MCF 10A (cell line): Measurements from ENCODE around the gene CCDC142. TPM values are rescaled to one million over a fixed set of nuclear protein-coding genes. Genes with fewer than 3 reads are reported as not detected.
A peak's percentile ranks its signal among the peaks of the same experiment; 100 is the strongest.

Experiments used
- BruUV-seq: library from RNA; stranded (reverse); fragments of 400-500 nt; replicated peaks from 2 replicates; lab custom pipeline; 2021; lab: Mats Ljungman, UMichigan
- CTCF ChIA-PET: fragments of 300-600 bp; sonication (Branson Sonifier 250); formaldehyde crosslinking; extraction: SDS; loops from one replicate; lab custom pipeline; 2021; ENCODE audit warnings: antibody characterized with exemption, inconsistent platforms; lab: Yijun Ruan, JAX
- POLR2A ChIA-PET: fragments of 300-600, 350-650 bp; sonication (Branson Sonifier 250); formaldehyde crosslinking; extraction: SDS; loops from one replicate; lab custom pipeline; 2020; ENCODE audit warnings: antibody characterized with exemption, inconsistent platforms; lab: Yijun Ruan, JAX
- DNase-seq: peaks from one replicate; pipeline ENCODE4 v3.0.0-alpha.2; 2018; ENCODE audit not compliant: unreplicated experiment
- H3K27ac Mint-ChIP-seq: one replicate; pipeline ENCODE4 v1.8.0; 2022; ENCODE audit warnings: mild to moderate bottlenecking, low read depth, mixed read lengths; ENCODE audit not compliant: unreplicated experiment
- H3K27me3 Mint-ChIP-seq: one replicate; pipeline ENCODE4 v1.8.0; 2022; ENCODE audit warnings: mixed read lengths; ENCODE audit not compliant: insufficient read depth, unreplicated experiment
- H3K36me3 Mint-ChIP-seq: one replicate; pipeline ENCODE4 v1.8.0; 2022; ENCODE audit warnings: mild to moderate bottlenecking, moderate library complexity, mixed read lengths; ENCODE audit not compliant: insufficient read depth, unreplicated experiment
- H3K4me1 Mint-ChIP-seq: one replicate; pipeline ENCODE4 v1.8.0; 2022; ENCODE audit warnings: mixed read lengths; ENCODE audit not compliant: insufficient read depth, unreplicated experiment
- H3K4me3 Mint-ChIP-seq: one replicate; pipeline ENCODE4 v1.8.0; 2022; ENCODE audit warnings: mild to moderate bottlenecking, moderate library complexity, mixed read lengths; ENCODE audit not compliant: unreplicated experiment
- H3K9me3 Mint-ChIP-seq: one replicate; pipeline ENCODE4 v1.8.0; 2022; ENCODE audit warnings: mixed read lengths; ENCODE audit not compliant: unreplicated experiment
- intact Hi-C: fragments of 100-400 bp; cut with micrococcal nuclease; formaldehyde crosslinking; loops from 2 replicates; pipeline ENCODE4 v1.14.1; 2022
- total RNA-seq: library from RNA; stranded (reverse); gene quantifications from 2 replicates; pipeline ENCODE4 v1.2.3, GENCODE V29; 2022
- TF ChIP-seq, protein P1 (sequence below): fragments of 200-600 bp; IDR thresholded peaks from one replicate; pipeline ENCODE4 v1.8.0; 2022; ENCODE audit warnings: antibody characterized with exemption, mild to moderate bottlenecking; ENCODE audit not compliant: unreplicated experiment

The CCDC142 gene
- total RNA-seq, 1 experiment from 2014 or later, result 10.1 TPM

DNA sequence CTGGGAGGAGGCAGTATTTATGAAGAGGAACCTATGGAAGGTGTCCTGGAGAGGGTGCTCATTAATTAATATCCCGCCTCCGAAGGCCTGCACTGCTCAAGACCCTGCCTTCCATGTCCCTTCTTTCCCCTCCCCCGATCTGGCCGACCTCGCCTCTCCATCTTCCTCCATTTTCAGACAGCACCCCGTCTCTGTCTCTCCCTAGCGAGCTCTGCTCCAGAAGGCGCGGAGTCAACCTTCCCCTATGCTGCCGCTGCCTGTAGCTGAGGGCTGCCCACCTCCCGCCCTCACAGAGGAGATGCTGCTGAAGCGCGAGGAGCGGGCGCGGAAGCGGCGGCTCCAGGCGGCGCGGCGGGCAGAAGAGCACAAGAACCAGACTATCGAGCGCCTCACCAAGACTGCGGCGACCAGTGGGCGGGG lies 25.7 kb downstream of the CCDC142 start:
- TF ChIP-seq, protein P1, sequence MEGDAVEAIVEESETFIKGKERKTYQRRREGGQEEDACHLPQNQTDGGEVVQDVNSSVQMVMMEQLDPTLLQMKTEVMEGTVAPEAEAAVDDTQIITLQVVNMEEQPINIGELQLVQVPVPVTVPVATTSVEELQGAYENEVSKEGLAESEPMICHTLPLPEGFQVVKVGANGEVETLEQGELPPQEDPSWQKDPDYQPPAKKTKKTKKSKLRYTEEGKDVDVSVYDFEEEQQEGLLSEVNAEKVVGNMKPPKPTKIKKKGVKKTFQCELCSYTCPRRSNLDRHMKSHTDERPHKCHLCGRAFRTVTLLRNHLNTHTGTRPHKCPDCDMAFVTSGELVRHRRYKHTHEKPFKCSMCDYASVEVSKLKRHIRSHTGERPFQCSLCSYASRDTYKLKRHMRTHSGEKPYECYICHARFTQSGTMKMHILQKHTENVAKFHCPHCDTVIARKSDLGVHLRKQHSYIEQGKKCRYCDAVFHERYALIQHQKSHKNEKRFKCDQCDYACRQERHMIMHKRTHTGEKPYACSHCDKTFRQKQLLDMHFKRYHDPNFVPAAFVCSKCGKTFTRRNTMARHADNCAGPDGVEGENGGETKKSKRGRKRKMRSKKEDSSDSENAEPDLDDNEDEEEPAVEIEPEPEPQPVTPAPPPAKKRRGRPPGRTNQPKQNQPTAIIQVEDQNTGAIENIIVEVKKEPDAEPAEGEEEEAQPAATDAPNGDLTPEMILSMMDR, result no peak
- peaks cover 59% of the 10 kb centered on the region for H3K36me3 Mint-ChIP-seq
- H3K4me3 Mint-ChIP-seq, result peak overlapping the region; percentile 98
- peaks cover 46% of the 10 kb centered on the region for H3K4me1 Mint-ChIP-seq
- H3K9me3 Mint-ChIP-seq, result no peaks in the 10 kb centered on the region
- no TSS peak for BruUV-seq
- no peak for DNase-seq
- no peaks in the 10 kb centered on the region for H3K27me3 Mint-ChIP-seq
- CTCF ChIA-PET, result interaction anchor here (0.6 to 4.5 kb wide), 6 partner anchors 17 to 207 kb away, joined by 3 to 35 read pairs (median 3); partner anchors contain the start of genes CCDC142 and TTC31
- intact Hi-C loops, result no loop called here
- H3K27ac Mint-ChIP-seq, result peak overlapping the region; percentile 91
- POLR2A ChIA-PET, result interaction anchor here (0.7 to 9.2 kb wide), 14 partner anchors 8 to 720 kb away, joined by 3 to 132 read pairs (median 9); partner anchors contain the start of genes AUP1, C2orf81, CCDC142 and HTRA2

DNA sequence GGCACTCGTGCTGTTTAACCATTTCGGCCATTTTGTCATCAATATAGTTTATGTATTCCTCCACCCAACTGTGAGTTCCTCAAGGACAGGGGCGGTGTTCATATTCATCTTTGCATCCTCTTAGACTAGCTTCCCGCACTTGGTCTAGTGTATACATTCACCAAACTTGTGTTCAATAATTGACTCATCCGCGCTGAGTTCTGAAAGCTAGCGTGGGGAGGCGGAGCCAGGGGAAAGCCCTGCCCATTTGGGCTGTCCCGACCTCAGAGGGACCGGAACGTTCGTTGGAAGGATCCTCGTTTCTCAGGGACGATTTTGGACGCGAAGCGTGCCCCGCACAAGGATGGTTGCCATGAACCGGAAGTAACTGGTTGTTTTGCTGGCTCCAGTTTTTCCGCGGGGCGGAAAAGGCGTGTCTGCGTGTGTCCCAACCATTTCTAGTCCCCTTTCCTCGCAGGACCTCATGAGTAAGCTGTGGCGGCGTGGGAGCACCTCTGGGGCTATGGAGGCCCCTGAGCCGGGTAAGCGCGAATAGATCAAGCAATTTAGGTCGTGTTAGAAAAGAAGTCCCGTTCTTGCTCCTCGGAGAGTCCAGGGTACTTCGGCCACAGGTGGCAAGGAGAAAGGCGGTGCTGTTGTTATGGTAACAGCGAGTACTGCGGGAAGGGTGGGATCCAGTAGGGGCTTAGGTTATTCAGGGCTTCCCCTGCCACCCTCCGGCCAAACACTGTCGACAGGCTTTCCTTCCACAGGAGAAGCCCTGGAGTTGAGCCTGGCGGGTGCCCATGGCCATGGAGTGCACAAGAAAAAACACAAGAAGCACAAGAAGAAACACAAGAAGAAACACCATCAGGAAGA lies 27.9 kb downstream of the CCDC142 start, which contains the start of gene INO80B:
Gene INO80B, plus strand, starts transcription at position 434 of the 858 bp plus-strand sequence. Its CDS starts 30 bp downstream, at position 464.
- TF ChIP-seq, protein P1, result no peak
- no peaks in the 10 kb centered on the region for H3K27me3 Mint-ChIP-seq
- POLR2A ChIA-PET, result interaction anchor here (0.6 to 9.2 kb wide), 14 partner anchors 10 to 718 kb away, joined by 3 to 132 read pairs (median 12); partner anchors contain the start of genes AUP1, C2orf81, CCDC142 and HTRA2

DNA sequence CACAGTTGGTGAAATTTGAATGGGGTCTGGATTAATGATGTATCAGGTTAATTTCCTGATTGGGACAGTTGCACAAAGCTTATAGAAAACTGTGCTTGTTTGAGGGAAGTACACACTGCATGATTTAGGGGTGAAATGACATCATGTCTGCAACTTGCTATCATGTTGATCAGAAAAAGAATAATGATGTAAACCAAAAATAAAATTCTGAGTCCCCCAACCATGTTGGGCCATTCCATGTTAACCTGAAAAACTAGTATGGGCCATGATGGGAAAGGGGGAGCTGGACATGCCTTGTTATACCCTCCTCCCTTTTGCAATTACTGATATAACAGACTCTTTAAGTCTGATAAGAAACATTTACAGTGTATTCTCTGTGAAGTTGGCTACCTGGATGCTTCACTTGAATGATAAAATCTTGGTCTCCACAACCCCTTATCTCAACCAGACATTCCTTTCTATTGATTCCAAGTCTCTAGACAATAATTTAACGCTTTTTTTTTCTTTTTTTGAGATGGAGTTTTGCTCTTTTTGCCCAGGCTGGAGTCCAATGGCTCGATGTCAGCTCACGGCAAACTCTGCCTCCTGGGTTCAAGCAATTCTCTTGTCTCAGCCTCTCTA lies 32.1 kb downstream of the CCDC142 start:
- Mint-ChIP-seq H3K9me3 (no peaks in the 10 kb centered on the region), H3K27me3 (no peaks in the 10 kb centered on the region), H3K36me3 (peaks cover 11% of the 10 kb centered on the region), H3K4me1 (peaks cover 15% of the 10 kb centered on the region), H3K4me3 (no peak overlapping the region), H3K27ac (no peak overlapping the region)
- no TSS peak for BruUV-seq
- no peak for DNase-seq
- intact Hi-C loops, result no loop called here
- ChIA-PET POLR2A (interaction anchor here (0.7 kb wide), 1 partner anchor 30 kb away, joined by 3 read pairs; the partner anchor contains the start of gene C2orf81), CTCF (interaction anchor here (0.6 kb wide), 3 partner anchors 11 to 1123 kb away, joined by 3 to 4 read pairs (median 3); no protein-coding TSS in a partner anchor)
- TF ChIP-seq, protein P1, result no peak

More for the DNA sequence above, 27.9 kb downstream of the CCDC142 start, which contains the start of gene INO80B:
- H3K36me3 Mint-ChIP-seq, result peaks cover 40% of the 10 kb centered on the region
- peaks cover 39% of the 10 kb centered on the region for H3K4me1 Mint-ChIP-seq
- peak; percentile 97 for DNase-seq
- BruUV-seq, result TSS peak; percentile 30
- intact Hi-C loops, result loop anchor here (1.0 to 2.0 kb wide), 2 partner anchors 14 to 33 kb away; partner anchors contain the start of gene RTKN
- CTCF ChIA-PET, result interaction anchor here (0.6 to 4.5 kb wide), 8 partner anchors 12 to 185 kb away, joined by 3 to 35 read pairs (median 4); partner anchors contain the start of genes CCDC142 and TTC31
- no peaks in the 10 kb centered on the region for H3K9me3 Mint-ChIP-seq
- H3K27ac Mint-ChIP-seq, result peak within 1 kb of the TSS; percentile 91
- H3K4me3 Mint-ChIP-seq, result peak within 1 kb of the TSS; percentile 98
